Chondrocyte (in vitro differentiated cells): Measurements from ENCODE around the gene MEAK7. TPM values are rescaled to one million over a fixed set of nuclear protein-coding genes. Genes with fewer than 3 reads are reported as not detected.

Experiments used
- DNase-seq: peaks from one replicate; pipeline ENCODE4 v3.0.0; 2021; ENCODE audit warnings: mixed read lengths, low spot score
- H3K27ac Mint-ChIP-seq: one replicate; pipeline ENCODE4 v1.8.0; 2021; ENCODE audit warnings: mild to moderate bottlenecking, moderate library complexity, mixed read lengths; ENCODE audit not compliant: unreplicated experiment
- H3K27me3 Mint-ChIP-seq: 2 replicates; pipeline ENCODE4 v1.8.0; 2021; ENCODE audit warnings: low read depth, mixed read lengths
- H3K36me3 Mint-ChIP-seq: 2 replicates; pipeline ENCODE4 v1.8.0; 2021; ENCODE audit warnings: low read depth, mixed read lengths
- H3K4me1 Mint-ChIP-seq: 2 replicates; pipeline ENCODE4 v1.8.0; 2021; ENCODE audit warnings: low read depth, mild to moderate bottlenecking, mixed read lengths
- H3K4me3 Mint-ChIP-seq: one replicate; pipeline ENCODE4 v1.8.0; 2021; ENCODE audit warnings: mild to moderate bottlenecking, moderate library complexity, mixed read lengths; ENCODE audit not compliant: unreplicated experiment
- H3K9me3 Mint-ChIP-seq: 2 replicates; pipeline ENCODE4 v1.8.0; 2021; ENCODE audit warnings: low read depth, mixed read lengths
- CTCF ChIP-seq: fragments of 200-600 bp; sonication (generic); IDR thresholded peaks from 2 replicates; pipeline ENCODE4 v1.5.0; 2021; ENCODE audit warnings: antibody characterized with exemption, mild to moderate bottlenecking, moderate library complexity
- total RNA-seq: library from RNA; stranded (reverse); gene quantifications from 3 replicates; pipeline ENCODE4 v1.2.1, GENCODE V29; 2021

MEAK7 gene
- total RNA-seq, 1 donor from 2014 or later = 26.8 TPM

- Mint-ChIP-seq H3K9me3 (no peaks in the 10 kb centered on the region), H3K27me3 (no peaks in the 10 kb centered on the region), H3K4me1 (peaks cover 28% of the 10 kb centered on the region), H3K4me3 (no peak overlapping the region), H3K36me3 (peaks cover 5% of the 10 kb centered on the region), H3K27ac (no peak overlapping the region)
- no peak for TF ChIP-seq CTCF
- DNase-seq = peak; percentile 63
These were observed 3.9 kb downstream of the MEAK7 start for GRCh38 chr16:84500531-84500930.

- H3K27me3 Mint-ChIP-seq = no peaks in the 10 kb centered on the region
- TF ChIP-seq CTCF = no peak
- no peaks in the 10 kb centered on the region for H3K9me3 Mint-ChIP-seq
- peaks cover 19% of the 10 kb centered on the region for H3K4me1 Mint-ChIP-seq
- no peak overlapping the region for H3K4me3 Mint-ChIP-seq
- H3K27ac Mint-ChIP-seq = no peak overlapping the region
- H3K36me3 Mint-ChIP-seq = peaks cover 10% of the 10 kb centered on the region
- DNase-seq = peak; percentile 51
These were observed 4.8 kb downstream of the MEAK7 start for GRCh38 chr16:84499638-84500037.

GRCh38 chr16:84498859-84499620 lies 5.4 kb downstream of the MEAK7 start:
- Mint-ChIP-seq H3K4me3 (no peak overlapping the region), H3K27me3 (no peaks in the 10 kb centered on the region), H3K4me1 (peaks cover 16% of the 10 kb centered on the region), H3K36me3 (peaks cover 14% of the 10 kb centered on the region), H3K27ac (no peak overlapping the region), H3K9me3 (no peaks in the 10 kb centered on the region)
- DNase-seq = peak; percentile 30
- TF ChIP-seq CTCF = no peak

GRCh38 chr16:84498223-84498610 lies 6.2 kb downstream of the MEAK7 start:
- no peak for DNase-seq
- peaks cover 15% of the 10 kb centered on the region for H3K36me3 Mint-ChIP-seq
- no peak overlapping the region for H3K27ac Mint-ChIP-seq
- no peaks in the 10 kb centered on the region for H3K27me3 Mint-ChIP-seq
- no peaks in the 10 kb centered on the region for H3K9me3 Mint-ChIP-seq
- H3K4me1 Mint-ChIP-seq = peaks cover 7% of the 10 kb centered on the region
- TF ChIP-seq CTCF = no peak
- no peak overlapping the region for H3K4me3 Mint-ChIP-seq

- no peak overlapping the region for H3K4me3 Mint-ChIP-seq
- H3K4me1 Mint-ChIP-seq = peaks cover 1% of the 10 kb centered on the region
- no peaks in the 10 kb centered on the region for H3K27me3 Mint-ChIP-seq
- DNase-seq = peak; percentile 27
- TF ChIP-seq CTCF = no peak
- H3K9me3 Mint-ChIP-seq = no peaks in the 10 kb centered on the region
- H3K36me3 Mint-ChIP-seq = peaks cover 19% of the 10 kb centered on the region
- no peak overlapping the region for H3K27ac Mint-ChIP-seq
These were observed 6.8 kb downstream of the MEAK7 start for GRCh38 chr16:84497418-84498222.
